Hepatocyte (in vitro differentiated cells): ENCODE measurements around the gene LY6G5C.

Experiments
- EZH2 ChIP-seq: fragments of 200-600 bp; sonication (generic); IDR thresholded peaks from 2 replicates; pipeline ENCODE4 v1.6.1; 2016; ENCODE audit warnings: antibody characterized with exemption, mild to moderate bottlenecking, borderline replicate concordance
- TF ChIP-seq, protein P1 (sequence below): fragments of 200-600 bp; sonication (generic); IDR thresholded peaks from 2 replicates; pipeline ENCODE4 v1.5.1; 2016; ENCODE audit warnings: antibody characterized with exemption, mild to moderate bottlenecking; ENCODE audit not compliant: poor library complexity

- TF ChIP-seq, protein P1, sequence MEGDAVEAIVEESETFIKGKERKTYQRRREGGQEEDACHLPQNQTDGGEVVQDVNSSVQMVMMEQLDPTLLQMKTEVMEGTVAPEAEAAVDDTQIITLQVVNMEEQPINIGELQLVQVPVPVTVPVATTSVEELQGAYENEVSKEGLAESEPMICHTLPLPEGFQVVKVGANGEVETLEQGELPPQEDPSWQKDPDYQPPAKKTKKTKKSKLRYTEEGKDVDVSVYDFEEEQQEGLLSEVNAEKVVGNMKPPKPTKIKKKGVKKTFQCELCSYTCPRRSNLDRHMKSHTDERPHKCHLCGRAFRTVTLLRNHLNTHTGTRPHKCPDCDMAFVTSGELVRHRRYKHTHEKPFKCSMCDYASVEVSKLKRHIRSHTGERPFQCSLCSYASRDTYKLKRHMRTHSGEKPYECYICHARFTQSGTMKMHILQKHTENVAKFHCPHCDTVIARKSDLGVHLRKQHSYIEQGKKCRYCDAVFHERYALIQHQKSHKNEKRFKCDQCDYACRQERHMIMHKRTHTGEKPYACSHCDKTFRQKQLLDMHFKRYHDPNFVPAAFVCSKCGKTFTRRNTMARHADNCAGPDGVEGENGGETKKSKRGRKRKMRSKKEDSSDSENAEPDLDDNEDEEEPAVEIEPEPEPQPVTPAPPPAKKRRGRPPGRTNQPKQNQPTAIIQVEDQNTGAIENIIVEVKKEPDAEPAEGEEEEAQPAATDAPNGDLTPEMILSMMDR: no peak
- TF ChIP-seq EZH2: no peak
Observed at GRCh38 chr6:31669676-31670075, 11.2 kb downstream of the LY6G5C start, which contains the start of gene LY6G5B.
